ENCODE results near the gene PARVA.

Gene PARVA

DNA sequence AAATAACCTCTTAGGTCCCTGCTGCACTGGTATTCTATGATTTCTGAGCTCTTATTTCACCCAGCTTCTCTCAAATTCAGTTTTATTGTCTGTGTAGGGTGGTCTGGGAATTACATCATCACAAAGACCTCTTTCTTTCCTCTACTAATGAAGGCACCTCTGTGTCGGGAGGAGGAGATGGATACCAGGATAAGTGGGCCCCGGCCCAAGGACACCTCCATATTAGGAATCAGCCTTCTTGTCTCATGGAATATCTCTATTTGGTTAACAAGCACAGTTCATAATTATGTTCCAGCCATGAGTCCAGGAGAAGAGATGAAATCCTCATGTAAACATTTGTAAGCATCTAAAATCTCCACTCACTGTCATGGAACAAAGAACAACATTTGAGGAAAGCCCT is 9.4 kb downstream of the PARVA start:
- no peak overlapping the region for H3K4me3 ChIP-seq
- H3K9me3 ChIP-seq: no peaks in the 10 kb centered on the region
- H3K27me3 ChIP-seq (ENCODE audit: low read depth): no peaks in the 10 kb centered on the region
- H3K36me3 ChIP-seq (replicated peaks): no peaks in the 10 kb centered on the region
- H3K4me1 ChIP-seq: no peaks in the 10 kb centered on the region
- DNase-seq (ENCODE audit: low spot score in 2 of 2): no peak
- in situ Hi-C loops (cut with MboI; ENCODE audit: low sequenced_read_pairs): no loop called here

DNA sequence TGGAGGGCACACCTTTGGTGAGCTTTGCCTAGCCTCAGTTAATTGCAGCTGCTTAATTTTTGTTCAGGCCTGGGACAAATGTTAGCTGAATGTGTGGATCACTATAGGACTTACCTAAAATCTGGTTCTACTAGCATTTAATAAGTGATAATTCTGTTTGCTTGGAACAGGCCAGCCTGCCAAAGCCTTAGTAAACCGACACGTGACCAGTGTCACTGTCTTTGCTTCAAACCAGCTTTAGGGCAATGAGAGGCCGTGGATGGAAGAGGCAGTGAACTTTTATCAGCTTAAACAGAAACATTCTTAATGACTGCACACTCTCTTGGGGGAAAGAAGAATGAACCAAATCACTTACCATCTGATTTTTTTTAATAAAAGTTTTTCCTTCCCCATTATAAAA is 10.8 kb downstream of the PARVA start:
- Histone ChIP-seq H3K36me3 (replicated peaks) (no peaks in the 10 kb centered on the region), H3K27me3 (ENCODE audit: low read depth) (no peaks in the 10 kb centered on the region), H3K9me3 (no peaks in the 10 kb centered on the region), H3K4me3 (no peak overlapping the region), H3K4me1 (no peaks in the 10 kb centered on the region)
- no peak for DNase-seq (ENCODE audit: low spot score in 2 of 2)
- in situ Hi-C loops (cut with MboI; ENCODE audit: low sequenced_read_pairs): no loop called here

GRCh38 chr11:12388939-12389670 is 11.7 kb downstream of the PARVA start:
- no peak for DNase-seq (ENCODE audit: low spot score in 2 of 2)
- Histone ChIP-seq H3K4me3 (no peak overlapping the region), H3K27me3 (ENCODE audit: low read depth) (no peaks in the 10 kb centered on the region), H3K36me3 (replicated peaks) (no peaks in the 10 kb centered on the region), H3K9me3 (no peaks in the 10 kb centered on the region), H3K4me1 (no peaks in the 10 kb centered on the region)
- in situ Hi-C loops (cut with MboI; ENCODE audit: low sequenced_read_pairs): no loop called here

DNA sequence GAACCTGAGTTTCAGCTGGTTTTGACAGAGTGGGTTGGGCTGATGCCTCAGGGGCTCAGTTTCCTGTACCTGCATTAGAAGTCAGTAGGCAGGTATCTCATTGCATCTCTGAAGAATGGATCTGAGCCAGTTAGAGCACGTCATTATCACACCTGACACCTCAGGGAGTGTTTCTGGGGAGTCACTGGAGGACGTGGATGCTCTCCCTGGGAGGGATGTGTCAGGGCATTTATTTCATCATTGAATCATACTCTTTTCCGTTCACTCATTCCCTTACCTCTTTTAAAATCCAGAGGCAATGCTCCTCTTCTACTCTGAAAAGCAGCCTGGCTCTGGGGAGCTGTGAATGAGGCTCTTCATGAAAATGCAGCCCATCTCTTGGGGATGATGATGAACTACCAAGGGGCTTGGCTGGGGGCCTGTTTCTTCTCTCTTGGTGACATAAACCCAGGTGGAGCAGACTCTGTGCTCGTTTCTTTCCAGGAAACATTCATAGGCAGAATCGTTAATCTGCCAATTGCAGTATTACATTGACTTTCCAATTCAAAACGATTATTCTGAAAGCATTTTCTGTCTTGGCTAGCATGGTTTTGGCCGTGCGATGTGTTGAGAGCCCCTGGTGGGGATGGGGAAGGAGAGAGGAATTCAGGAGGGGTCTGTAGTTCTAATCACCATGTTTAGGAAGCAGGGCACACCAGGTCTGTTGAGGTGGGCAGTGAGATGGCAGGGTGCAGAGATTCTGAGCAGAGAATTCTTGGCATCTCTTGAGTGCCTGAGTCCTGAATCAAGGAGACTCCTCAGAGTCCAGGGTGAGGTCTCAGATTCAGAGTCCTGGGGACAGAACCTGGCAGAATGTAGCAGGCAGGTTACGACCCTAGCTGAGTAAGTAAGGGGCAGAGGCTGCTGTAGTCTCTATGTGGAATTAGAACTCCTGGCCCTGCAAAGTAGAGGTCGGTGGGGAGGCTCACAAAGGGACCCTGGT is 12.6 kb downstream of the PARVA start:
- no peak overlapping the region for H3K4me3 ChIP-seq
- no peaks in the 10 kb centered on the region for H3K36me3 ChIP-seq (replicated peaks)
- in situ Hi-C loops (cut with MboI; ENCODE audit: low sequenced_read_pairs): no loop called here
- H3K9me3 ChIP-seq: no peaks in the 10 kb centered on the region
- no peak for DNase-seq (ENCODE audit: low spot score in 2 of 2)
- H3K4me1 ChIP-seq: no peaks in the 10 kb centered on the region
- no peaks in the 10 kb centered on the region for H3K27me3 ChIP-seq (ENCODE audit: low read depth)

- in situ Hi-C loops (cut with MboI; ENCODE audit: low sequenced_read_pairs): no loop called here
- Histone ChIP-seq H3K36me3 (replicated peaks) (no peaks in the 10 kb centered on the region), H3K4me1 (no peaks in the 10 kb centered on the region), H3K27me3 (ENCODE audit: low read depth) (no peaks in the 10 kb centered on the region), H3K4me3 (no peak overlapping the region), H3K9me3 (no peaks in the 10 kb centered on the region)
- no peak for DNase-seq (ENCODE audit: low spot score in 2 of 2)
Observed at GRCh38 chr11:12390687-12391110, 13.3 kb downstream of the PARVA start.

- Histone ChIP-seq H3K9me3 (no peaks in the 10 kb centered on the region), H3K27me3 (ENCODE audit: low read depth) (no peaks in the 10 kb centered on the region), H3K4me1 (no peaks in the 10 kb centered on the region), H3K4me3 (no peak overlapping the region), H3K36me3 (replicated peaks) (no peaks in the 10 kb centered on the region)
- in situ Hi-C loops (cut with MboI; ENCODE audit: low sequenced_read_pairs): no loop called here
- no peak for DNase-seq (ENCODE audit: low spot score in 2 of 2)
Observed at GRCh38 chr11:12392672-12393071, 15.3 kb downstream of the PARVA start.

- H3K4me1 ChIP-seq: no peaks in the 10 kb centered on the region
- no peak for DNase-seq (ENCODE audit: low spot score in 2 of 2)
- H3K36me3 ChIP-seq (replicated peaks): no peaks in the 10 kb centered on the region
- in situ Hi-C loops (cut with MboI; ENCODE audit: low sequenced_read_pairs): no loop called here
- no peak overlapping the region for H3K4me3 ChIP-seq
- no peaks in the 10 kb centered on the region for H3K9me3 ChIP-seq
- H3K27me3 ChIP-seq (ENCODE audit: low read depth): no peaks in the 10 kb centered on the region
Observed at GRCh38 chr11:12393691-12394090, 16.3 kb downstream of the PARVA start.

DNA sequence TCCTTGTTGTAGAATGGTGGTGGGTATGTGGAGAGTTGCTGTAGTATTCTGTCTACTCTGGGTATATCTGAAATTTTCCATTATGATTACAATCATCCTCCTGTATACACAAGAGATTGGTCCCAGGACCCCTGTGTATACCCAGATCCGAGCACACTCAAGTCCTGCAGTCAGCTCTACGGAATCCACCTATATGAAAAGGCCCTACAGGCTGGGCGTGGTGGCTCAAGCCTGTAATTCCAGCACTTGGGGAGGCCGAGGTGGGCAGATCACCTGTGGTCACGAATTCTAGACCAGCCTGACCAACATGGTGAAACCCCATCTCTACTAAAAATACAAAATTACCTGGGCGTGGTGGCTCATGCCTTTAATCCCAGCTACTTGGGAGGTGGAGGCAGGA is 17.2 kb downstream of the PARVA start:
- no peaks in the 10 kb centered on the region for H3K4me1 ChIP-seq
- H3K4me3 ChIP-seq: no peak overlapping the region
- H3K36me3 ChIP-seq (replicated peaks): no peaks in the 10 kb centered on the region
- DNase-seq (ENCODE audit: low spot score in 2 of 2): no peak
- H3K9me3 ChIP-seq: no peaks in the 10 kb centered on the region
- H3K27me3 ChIP-seq (ENCODE audit: low read depth): no peaks in the 10 kb centered on the region
- in situ Hi-C loops (cut with MboI; ENCODE audit: low sequenced_read_pairs): no loop called here

- Histone ChIP-seq H3K4me1 (no peaks in the 10 kb centered on the region), H3K27me3 (ENCODE audit: low read depth) (no peaks in the 10 kb centered on the region)
- in situ Hi-C loops (cut with MboI; ENCODE audit: low sequenced_read_pairs): no loop called here
Observed at GRCh38 chr11:12395333-12395732, 18.0 kb downstream of the PARVA start.

DNA sequence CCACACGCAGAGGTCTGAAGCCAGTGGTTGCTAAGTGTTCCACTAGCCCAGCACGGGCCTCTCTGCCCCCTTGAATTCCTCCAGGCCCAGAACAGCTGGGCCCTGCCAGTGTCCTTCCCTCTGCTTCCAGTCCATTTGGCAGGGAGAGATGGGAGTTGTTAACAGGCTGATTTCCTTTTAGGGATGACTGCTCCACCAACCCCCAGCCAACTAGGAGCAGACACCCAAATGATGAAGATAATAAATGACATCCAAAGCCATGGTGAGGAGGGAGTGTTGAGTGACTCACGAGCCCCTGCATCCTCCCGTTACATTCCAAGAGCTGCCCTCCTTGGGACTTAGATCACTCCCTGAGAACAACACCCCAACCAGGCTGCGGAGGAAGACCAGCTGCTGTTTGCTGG is 20.6 kb downstream of the PARVA start:
- Histone ChIP-seq H3K9me3 (no peaks in the 10 kb centered on the region), H3K36me3 (replicated peaks) (no peaks in the 10 kb centered on the region), H3K27me3 (ENCODE audit: low read depth) (no peaks in the 10 kb centered on the region), H3K4me3 (no peak overlapping the region), H3K4me1 (no peaks in the 10 kb centered on the region)
- DNase-seq (ENCODE audit: low spot score in 2 of 2): no peak
- in situ Hi-C loops (cut with MboI; ENCODE audit: low sequenced_read_pairs): no loop called here

More at GRCh38 chr11:12395333-12395732, 18.0 kb downstream of the PARVA start:
- no peak overlapping the region for H3K4me3 ChIP-seq
- no peaks in the 10 kb centered on the region for H3K36me3 ChIP-seq (replicated peaks)
- H3K9me3 ChIP-seq: no peaks in the 10 kb centered on the region
- DNase-seq (ENCODE audit: low spot score in 2 of 2): no peak

- H3K27me3 ChIP-seq (ENCODE audit: low read depth): no peaks in the 10 kb centered on the region
- no peaks in the 10 kb centered on the region for H3K36me3 ChIP-seq (replicated peaks)
- in situ Hi-C loops (cut with MboI; ENCODE audit: low sequenced_read_pairs): no loop called here
- no peaks in the 10 kb centered on the region for H3K9me3 ChIP-seq
- no peak overlapping the region for H3K4me3 ChIP-seq
- no peak for DNase-seq (ENCODE audit: low spot score in 2 of 2)
- H3K4me1 ChIP-seq: no peaks in the 10 kb centered on the region
Observed at GRCh38 chr11:12399355-12399754, 22.0 kb downstream of the PARVA start.

GRCh38 chr11:12402025-12402424 is 24.7 kb downstream of the PARVA start:
- Histone ChIP-seq H3K36me3 (replicated peaks) (no peaks in the 10 kb centered on the region), H3K27me3 (ENCODE audit: low read depth) (no peaks in the 10 kb centered on the region), H3K4me3 (no peak overlapping the region), H3K9me3 (no peaks in the 10 kb centered on the region), H3K4me1 (no peaks in the 10 kb centered on the region)
- no peak for DNase-seq (ENCODE audit: low spot score in 2 of 2)
- in situ Hi-C loops (cut with MboI; ENCODE audit: low sequenced_read_pairs): no loop called here

- Histone ChIP-seq H3K4me3 (no peak overlapping the region), H3K9me3 (no peaks in the 10 kb centered on the region), H3K4me1 (no peaks in the 10 kb centered on the region), H3K27me3 (ENCODE audit: low read depth) (no peaks in the 10 kb centered on the region), H3K36me3 (replicated peaks) (no peaks in the 10 kb centered on the region)
- in situ Hi-C loops (cut with MboI; ENCODE audit: low sequenced_read_pairs): no loop called here
- no peak for DNase-seq (ENCODE audit: low spot score in 2 of 2)
Observed at GRCh38 chr11:12402691-12403120, 25.3 kb downstream of the PARVA start.
